Fibroblast of villous mesenchyme (primary cell): ENCODE measurements around the gene PARN. TPM values are rescaled to one million over a fixed set of nuclear protein-coding genes. Genes with fewer than 3 reads are reported as not detected.

Experiments used
- DNase-seq: peaks from one replicate; pipeline ENCODE4 v3.0.0-alpha.2; 2010; ENCODE audit warnings: low read depth
- H3K4me3 ChIP-seq: 2 replicates; pipeline ENCODE4 v1.5.1; 2011; ENCODE audit warnings: low read depth, mild to moderate bottlenecking, low read length
- total RNA-seq: library from RNA; depleted of rRNA; stranded (reverse); fragments of >200 nt; gene quantifications from 2 replicates; pipeline ENCODE4 v1.2.3, GENCODE V29; 2012
- TF ChIP-seq, protein P1 (sequence below): IDR thresholded peaks from 2 replicates; pipeline ENCODE4 v1.5.1; 2012; ENCODE audit warnings: low read depth, mild to moderate bottlenecking, low read length; ENCODE audit not compliant: insufficient read depth

The PARN gene
- total RNA-seq, 1 donor, result 35.4 TPM

DNA sequence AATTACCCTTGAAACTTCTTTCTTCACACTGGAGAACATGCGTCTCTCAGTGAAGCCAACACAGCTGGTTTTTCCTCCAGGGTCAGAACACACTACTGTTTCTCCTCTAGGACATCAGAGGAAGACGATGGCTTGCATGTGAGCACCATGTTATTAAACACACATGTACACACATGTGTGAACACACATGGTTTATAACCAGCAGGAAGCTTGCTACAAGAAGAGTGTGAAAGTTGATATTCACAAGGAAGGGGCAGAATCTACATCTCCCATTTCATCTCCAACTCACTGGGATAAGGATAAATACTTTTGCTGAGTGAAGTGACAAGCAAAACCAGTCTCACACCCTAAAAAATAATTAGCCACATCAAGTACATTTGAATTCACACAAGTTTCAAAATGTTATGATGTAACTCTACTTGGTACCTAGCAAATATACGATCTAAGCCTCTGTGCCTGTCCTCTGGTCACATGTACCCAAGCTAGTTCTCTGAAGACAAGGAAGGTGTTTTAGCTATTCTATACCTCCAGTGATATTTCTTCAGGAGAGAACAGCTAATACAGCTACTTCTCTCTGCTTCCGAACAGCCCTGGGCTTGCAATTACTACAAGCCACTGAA lies 127.7 kb downstream of the PARN start:
- no peak overlapping the region for H3K4me3 ChIP-seq
- TF ChIP-seq, protein P1, sequence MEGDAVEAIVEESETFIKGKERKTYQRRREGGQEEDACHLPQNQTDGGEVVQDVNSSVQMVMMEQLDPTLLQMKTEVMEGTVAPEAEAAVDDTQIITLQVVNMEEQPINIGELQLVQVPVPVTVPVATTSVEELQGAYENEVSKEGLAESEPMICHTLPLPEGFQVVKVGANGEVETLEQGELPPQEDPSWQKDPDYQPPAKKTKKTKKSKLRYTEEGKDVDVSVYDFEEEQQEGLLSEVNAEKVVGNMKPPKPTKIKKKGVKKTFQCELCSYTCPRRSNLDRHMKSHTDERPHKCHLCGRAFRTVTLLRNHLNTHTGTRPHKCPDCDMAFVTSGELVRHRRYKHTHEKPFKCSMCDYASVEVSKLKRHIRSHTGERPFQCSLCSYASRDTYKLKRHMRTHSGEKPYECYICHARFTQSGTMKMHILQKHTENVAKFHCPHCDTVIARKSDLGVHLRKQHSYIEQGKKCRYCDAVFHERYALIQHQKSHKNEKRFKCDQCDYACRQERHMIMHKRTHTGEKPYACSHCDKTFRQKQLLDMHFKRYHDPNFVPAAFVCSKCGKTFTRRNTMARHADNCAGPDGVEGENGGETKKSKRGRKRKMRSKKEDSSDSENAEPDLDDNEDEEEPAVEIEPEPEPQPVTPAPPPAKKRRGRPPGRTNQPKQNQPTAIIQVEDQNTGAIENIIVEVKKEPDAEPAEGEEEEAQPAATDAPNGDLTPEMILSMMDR, result no peak
- DNase-seq, result no peak

DNA sequence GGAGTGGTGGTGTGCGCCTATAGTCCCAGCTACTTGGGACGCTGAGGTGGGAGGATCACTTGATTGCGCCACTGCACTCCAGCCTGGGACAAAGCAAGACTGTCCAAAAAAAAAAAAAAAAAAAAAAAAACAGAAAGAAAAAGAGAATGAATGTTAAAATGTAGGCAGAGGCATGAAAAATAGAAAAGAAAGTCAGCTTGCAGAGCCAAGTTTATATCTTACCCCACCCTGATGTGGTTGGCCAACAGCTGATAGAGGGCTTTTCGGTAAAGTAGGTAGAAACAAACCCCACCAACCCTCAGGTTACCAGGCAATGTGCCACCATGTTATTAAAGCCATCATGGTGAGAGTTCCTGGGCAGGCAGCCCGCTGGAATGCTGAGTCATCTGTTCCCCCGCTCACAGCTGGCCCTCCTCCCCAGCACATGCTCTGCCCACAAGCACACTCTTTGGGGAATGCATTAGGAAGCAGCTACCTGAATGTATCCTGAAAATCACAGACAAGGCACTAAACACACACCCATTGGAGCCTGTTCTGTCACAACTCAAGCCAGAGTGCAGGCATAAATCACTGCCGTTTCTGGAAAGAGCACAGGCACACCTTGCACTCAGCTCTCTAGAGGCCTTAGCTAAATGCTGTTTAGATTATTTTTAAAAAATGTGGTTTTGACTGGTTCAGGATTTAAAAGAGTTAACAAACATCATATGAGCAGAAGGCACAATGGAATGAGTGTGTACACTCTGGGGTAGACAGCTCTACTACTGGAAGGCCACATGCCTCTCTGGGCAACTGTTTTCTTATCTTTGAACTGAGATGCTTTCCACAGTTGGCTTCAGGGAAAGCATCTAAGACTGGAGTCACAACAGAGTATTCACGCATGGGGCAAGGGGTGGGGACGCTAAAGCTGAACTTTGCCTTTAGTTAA lies 128.5 kb downstream of the PARN start:
- DNase-seq, result peak; percentile 95
- no peak overlapping the region for H3K4me3 ChIP-seq
- TF ChIP-seq, protein P1, result no peak

DNA sequence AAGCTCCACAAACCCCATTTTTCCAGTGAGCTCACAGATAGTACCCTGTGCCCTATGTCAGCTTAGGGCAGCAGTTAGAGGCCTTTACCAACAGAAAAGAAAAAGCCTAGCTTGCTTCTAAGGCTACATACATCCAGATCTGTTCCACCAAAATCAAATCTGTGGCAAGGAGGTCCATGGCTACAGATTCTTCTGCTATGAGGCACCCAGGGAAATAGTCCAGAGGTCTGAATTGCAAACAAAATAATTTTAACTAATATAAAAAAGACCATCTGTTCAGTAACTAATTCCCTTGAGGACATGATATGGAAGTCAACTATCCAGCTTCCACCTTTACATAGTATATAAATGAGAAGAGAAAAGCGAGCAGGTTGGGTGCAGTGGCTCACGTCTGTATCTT lies 129.3 kb downstream of the PARN start:
- no peak overlapping the region for H3K4me3 ChIP-seq
- TF ChIP-seq, protein P1, result no peak
- no peak for DNase-seq

DNA sequence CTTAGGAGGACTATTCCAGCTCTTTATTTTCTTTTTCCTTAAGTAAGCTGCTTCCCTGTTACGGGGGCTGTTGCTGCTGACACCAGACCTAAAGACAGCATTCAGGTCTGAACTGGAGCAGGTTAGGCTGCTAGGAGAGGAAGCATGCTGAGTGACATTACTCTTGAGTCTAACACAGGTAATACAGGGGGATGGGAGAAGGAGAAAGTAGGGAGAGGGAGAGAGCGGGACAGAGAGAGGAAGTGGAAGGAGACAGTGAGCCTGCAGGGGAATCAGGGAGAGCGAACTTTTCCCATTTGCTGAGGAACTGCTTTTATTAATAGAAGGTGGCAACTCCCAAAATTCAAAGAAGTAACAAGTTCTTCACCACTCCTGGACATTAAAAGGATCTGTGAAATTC lies 130.9 kb downstream of the PARN start:
- TF ChIP-seq, protein P1, result no peak
- no peak for DNase-seq
- no peak overlapping the region for H3K4me3 ChIP-seq

DNA sequence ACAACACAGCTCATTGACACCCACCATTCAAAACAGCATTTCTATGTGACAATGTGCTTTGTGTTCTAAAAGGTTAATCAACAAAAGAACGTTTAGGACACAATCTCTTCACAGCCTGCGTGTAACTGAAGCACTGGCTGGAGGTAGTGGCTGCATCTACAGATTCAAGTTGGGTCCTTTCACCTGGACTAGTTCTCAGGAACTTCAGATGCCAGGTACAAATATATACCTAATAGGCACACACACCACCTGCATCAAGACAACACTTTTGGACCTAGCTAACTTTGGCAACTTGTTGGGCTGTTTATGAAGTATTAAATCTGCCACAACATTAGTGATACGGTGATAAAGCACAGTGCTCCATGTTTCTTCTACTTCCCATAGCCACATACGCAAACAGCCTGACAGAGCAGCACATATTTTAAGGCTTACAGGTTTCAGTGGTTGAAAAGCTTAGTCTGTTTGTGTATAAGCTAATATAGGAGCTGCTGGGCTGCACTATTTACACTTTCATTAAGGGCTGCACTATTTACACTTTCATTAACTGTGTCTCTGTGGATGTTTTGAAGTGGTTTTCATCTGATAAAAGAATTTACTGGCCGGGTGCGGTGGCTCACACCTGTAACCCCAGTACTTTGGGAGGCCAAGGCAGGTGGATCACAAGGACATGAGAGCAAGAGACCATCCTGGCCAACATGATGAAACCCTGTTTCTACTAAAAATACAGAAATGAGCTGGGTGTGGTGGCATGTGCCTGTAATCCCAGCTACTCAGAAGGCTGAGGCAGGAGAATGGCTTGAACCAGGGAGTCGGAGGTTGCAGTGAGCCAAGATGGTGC lies 132.6 kb downstream of the PARN start:
- TF ChIP-seq, protein P1, result no peak
- no peak overlapping the region for H3K4me3 ChIP-seq
- peak; percentile 51 for DNase-seq

DNA sequence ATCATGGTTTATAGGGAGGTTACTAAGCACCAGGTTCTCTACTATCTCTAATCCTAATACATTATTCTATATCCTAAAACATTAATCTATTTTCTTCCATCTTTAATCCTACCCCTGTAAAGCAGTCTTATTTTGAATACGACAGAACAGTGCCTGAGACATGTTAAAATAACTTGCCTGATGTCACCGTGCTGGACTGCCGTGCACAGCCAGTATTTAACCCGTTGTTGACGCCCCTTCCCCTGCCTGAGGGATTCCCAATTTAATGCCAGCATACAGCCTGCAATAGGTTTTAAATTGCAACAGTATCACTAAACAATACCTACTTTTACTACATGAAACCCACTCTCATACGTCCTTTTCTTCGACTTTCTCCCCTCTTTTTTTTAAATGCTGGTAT lies 133.3 kb downstream of the PARN start:
- no peak for DNase-seq
- H3K4me3 ChIP-seq, result no peak overlapping the region
- TF ChIP-seq, protein P1, result no peak
